Jurkat, Clone E6-1 (cell line): ENCODE measurements around the gene SOCS7.
A peak's percentile ranks its signal among the peaks of the same experiment; 100 is the strongest.
"Not testable (repeated sequence)": the region's sequence is repeated elsewhere in the genome, so short reads cannot be mapped to it uniquely, and the experiment has no call there.

Experiments used
- DNase-seq: peaks from one replicate; pipeline ENCODE4 v3.0.0-alpha.2; 2011; ENCODE audit warnings: low read depth, low spot score
- H3K4me3 ChIP-seq: 2 replicates; pipeline ENCODE4 v1.5.1; 2011; ENCODE audit warnings: mild to moderate bottlenecking, low read length, control low read depth, moderate library complexity

The SOCS7 gene

GRCh38 chr17:38430316-38430715, 78.7 kb downstream of the SOCS7 start:
- no peak overlapping the region for H3K4me3 ChIP-seq
- DNase-seq = no peak

GRCh38 chr17:38430822-38431221, 79.2 kb downstream of the SOCS7 start:
- DNase-seq = no peak
- H3K4me3 ChIP-seq = no peak overlapping the region

GRCh38 chr17:38431346-38432145, 79.9 kb downstream of the SOCS7 start:
- H3K4me3 ChIP-seq = no peak overlapping the region
- no peak for DNase-seq

- H3K4me3 ChIP-seq = no peak overlapping the region
- no peak for DNase-seq
Observed at GRCh38 chr17:38434178-38434665, 82.6 kb downstream of the SOCS7 start.

GRCh38 chr17:38435795-38436194, 84.2 kb downstream of the SOCS7 start:
- DNase-seq = no peak
- no peak overlapping the region for H3K4me3 ChIP-seq

GRCh38 chr17:38436386-38436785, 84.7 kb downstream of the SOCS7 start:
- no peak for DNase-seq
- no peak overlapping the region for H3K4me3 ChIP-seq

GRCh38 chr17:38437313-38437712, 85.7 kb downstream of the SOCS7 start:
- not testable (repeated sequence) for DNase-seq, H3K4me3 ChIP-seq

- H3K4me3 ChIP-seq = no peak overlapping the region
- DNase-seq = no peak
Observed at GRCh38 chr17:38439436-38439835, 87.8 kb downstream of the SOCS7 start.

GRCh38 chr17:38440614-38441397, 89.2 kb downstream of the SOCS7 start:
- DNase-seq = no peak

GRCh38 chr17:38441429-38442061, 89.9 kb downstream of the SOCS7 start:
- H3K4me3 ChIP-seq = no peak overlapping the region
- DNase-seq = no peak

More at GRCh38 chr17:38440614-38441397, 89.2 kb downstream of the SOCS7 start:
- no peak overlapping the region for H3K4me3 ChIP-seq

GRCh38 chr17:38442548-38442947, 90.9 kb downstream of the SOCS7 start:
- DNase-seq = no peak

GRCh38 chr17:38443356-38444031, 91.8 kb downstream of the SOCS7 start:
- no peak overlapping the region for H3K4me3 ChIP-seq
- DNase-seq = no peak

More at GRCh38 chr17:38442548-38442947, 90.9 kb downstream of the SOCS7 start:
- H3K4me3 ChIP-seq = no peak overlapping the region

- H3K4me3 ChIP-seq = no peak overlapping the region
- DNase-seq = peak; percentile 49
Observed at GRCh38 chr17:38444151-38444550, 92.5 kb downstream of the SOCS7 start.

- H3K4me3 ChIP-seq = no peak overlapping the region
- DNase-seq = no peak
Observed at GRCh38 chr17:38447502-38448085, 96.0 kb downstream of the SOCS7 start.

- DNase-seq = no peak
- H3K4me3 ChIP-seq = no peak overlapping the region
Observed at GRCh38 chr17:38448208-38448771, 96.6 kb downstream of the SOCS7 start.

- DNase-seq = no peak
- no peak overlapping the region for H3K4me3 ChIP-seq
Observed at GRCh38 chr17:38449364-38449763, 97.7 kb downstream of the SOCS7 start.

- DNase-seq = no peak
- no peak overlapping the region for H3K4me3 ChIP-seq
Observed at GRCh38 chr17:38450557-38451029, 98.9 kb downstream of the SOCS7 start.

- no peak for DNase-seq
- H3K4me3 ChIP-seq = no peak overlapping the region
Observed at GRCh38 chr17:38451030-38451839, 99.6 kb downstream of the SOCS7 start.
